ENCODE measurements around the gene EPHA1. TPM values are rescaled to one million over a fixed set of nuclear protein-coding genes. Genes with fewer than 3 reads are reported as not detected.

Gene EPHA1
- total RNA-seq, result 54.4 and 56.3 TPM in 2 replicates
- long read RNA-seq, transcript EPHA1-201 (18 exons, 3,363 nt), result major isoform, 6 of 20 reads
- long read RNA-seq, partial matches to known transcripts, result 8 of 20 reads
- long read RNA-seq, other reads (novel, unspliced or antisense), result 6 of 20 reads

GRCh38 chr7:143408686-143409561 lies at the start of gene EPHA1:
TSS of gene EPHA1 (minus strand) at chr7:143408856. CDS start at chr7:143408805, 51 bp downstream.
- H3K4me3 Mint-ChIP-seq (ENCODE audit: low read depth), result peak within 1 kb of the TSS; percentile 90
- H3K4me1 Mint-ChIP-seq (ENCODE audit: low read depth), result peaks cover 55% of the 10 kb centered on the region
- H3K9me3 Mint-ChIP-seq (ENCODE audit: low read depth), result no peaks in the 10 kb centered on the region
- no peaks in the 10 kb centered on the region for H3K27me3 Mint-ChIP-seq
- H3K27ac Mint-ChIP-seq, result peak within 1 kb of the TSS; percentile 74
- H3K36me3 Mint-ChIP-seq (ENCODE audit: insufficient read depth), result peaks cover 2% of the 10 kb centered on the region
- DNase-seq (ENCODE audit: low spot score, unreplicated experiment), result peak; percentile 45
- peak; percentile 71 for TF ChIP-seq CTCF (IDR thresholded peaks at IDR 0.05; ENCODE audit: unreplicated experiment)

DNA sequence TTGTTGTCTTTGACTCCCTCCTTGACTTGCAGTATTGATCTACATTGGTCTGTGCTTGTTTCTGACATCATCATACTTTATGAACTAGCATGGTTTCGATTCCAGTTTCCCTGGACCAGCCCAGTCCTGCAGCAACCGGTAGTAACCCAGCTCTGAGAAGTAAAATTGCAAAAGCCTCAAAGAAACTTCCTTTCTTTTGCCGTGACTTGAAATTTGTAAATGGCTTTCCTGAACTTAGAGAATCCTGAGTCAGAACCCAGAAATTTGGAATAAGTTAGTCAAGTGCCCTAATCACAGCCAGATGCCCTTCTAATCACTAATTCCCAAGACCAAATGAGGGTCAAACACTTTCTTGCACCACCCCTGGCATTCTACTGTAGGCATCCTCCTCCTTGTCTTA lies 49.6 kb upstream of the EPHA1 start:
- H3K27me3 Mint-ChIP-seq, result no peaks in the 10 kb centered on the region
- no peaks in the 10 kb centered on the region for H3K36me3 Mint-ChIP-seq (ENCODE audit: insufficient read depth)
- no peak overlapping the region for H3K27ac Mint-ChIP-seq
- H3K9me3 Mint-ChIP-seq (ENCODE audit: low read depth), result peaks cover 3% of the 10 kb centered on the region
- DNase-seq (ENCODE audit: low spot score, unreplicated experiment), result no peak
- no peaks in the 10 kb centered on the region for H3K4me1 Mint-ChIP-seq (ENCODE audit: low read depth)
- TF ChIP-seq CTCF (IDR thresholded peaks at IDR 0.05; ENCODE audit: unreplicated experiment), result no peak
- no peak overlapping the region for H3K4me3 Mint-ChIP-seq (ENCODE audit: low read depth)

DNA sequence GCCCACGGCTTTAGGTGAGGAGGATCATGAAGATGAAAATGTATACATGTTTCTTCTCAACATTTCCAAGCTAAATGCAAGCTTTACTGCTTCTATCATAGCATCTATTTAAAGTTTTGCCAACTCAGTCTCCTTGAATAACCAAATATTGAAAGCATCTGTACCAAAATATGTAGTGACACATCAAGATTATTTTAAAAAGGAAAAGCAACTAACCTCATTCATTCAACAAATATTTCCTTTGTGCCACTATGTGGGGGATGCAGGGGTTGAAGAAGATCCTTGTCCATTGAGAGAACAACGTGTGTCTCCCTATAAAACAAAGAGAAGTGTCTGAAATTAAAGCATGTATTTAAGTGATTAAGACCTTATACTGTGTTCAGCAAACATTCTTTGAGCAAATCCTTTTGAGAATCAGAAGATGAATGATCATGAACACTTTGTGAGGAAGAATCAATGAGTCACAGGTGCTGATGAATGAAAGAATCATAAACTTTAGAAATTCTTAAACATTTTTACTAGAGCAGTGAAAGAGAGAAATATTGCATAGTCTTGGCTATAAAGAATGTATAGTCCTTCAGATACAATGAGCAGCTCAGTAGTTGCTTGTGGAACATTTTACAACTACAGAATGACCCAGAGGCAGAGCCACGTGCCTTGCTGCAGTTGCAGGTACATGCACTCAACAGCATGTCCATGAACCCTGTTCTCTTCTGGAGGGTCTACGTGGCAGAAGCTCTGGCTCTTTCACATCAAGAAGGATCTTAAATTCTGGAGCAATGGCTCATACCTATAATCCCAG lies 48.5 kb upstream of the EPHA1 start:
- H3K9me3 Mint-ChIP-seq (ENCODE audit: low read depth), result no peaks in the 10 kb centered on the region
- no peak overlapping the region for H3K27ac Mint-ChIP-seq
- H3K4me1 Mint-ChIP-seq (ENCODE audit: low read depth), result no peaks in the 10 kb centered on the region
- TF ChIP-seq CTCF (IDR thresholded peaks at IDR 0.05; ENCODE audit: unreplicated experiment), result no peak
- no peak for DNase-seq (ENCODE audit: low spot score, unreplicated experiment)
- H3K27me3 Mint-ChIP-seq, result no peaks in the 10 kb centered on the region
- H3K36me3 Mint-ChIP-seq (ENCODE audit: insufficient read depth), result no peaks in the 10 kb centered on the region
- H3K4me3 Mint-ChIP-seq (ENCODE audit: low read depth), result no peak overlapping the region

GRCh38 chr7:143455942-143456341 lies 47.3 kb upstream of the EPHA1 start:
- Mint-ChIP-seq H3K36me3 (ENCODE audit: insufficient read depth) (no peaks in the 10 kb centered on the region), H3K27ac (no peak overlapping the region), H3K4me1 (ENCODE audit: low read depth) (no peaks in the 10 kb centered on the region), H3K9me3 (ENCODE audit: low read depth) (no peaks in the 10 kb centered on the region), H3K4me3 (ENCODE audit: low read depth) (no peak overlapping the region), H3K27me3 (no peaks in the 10 kb centered on the region)
- TF ChIP-seq CTCF (IDR thresholded peaks at IDR 0.05; ENCODE audit: unreplicated experiment), result no peak
- no peak for DNase-seq (ENCODE audit: low spot score, unreplicated experiment)

DNA sequence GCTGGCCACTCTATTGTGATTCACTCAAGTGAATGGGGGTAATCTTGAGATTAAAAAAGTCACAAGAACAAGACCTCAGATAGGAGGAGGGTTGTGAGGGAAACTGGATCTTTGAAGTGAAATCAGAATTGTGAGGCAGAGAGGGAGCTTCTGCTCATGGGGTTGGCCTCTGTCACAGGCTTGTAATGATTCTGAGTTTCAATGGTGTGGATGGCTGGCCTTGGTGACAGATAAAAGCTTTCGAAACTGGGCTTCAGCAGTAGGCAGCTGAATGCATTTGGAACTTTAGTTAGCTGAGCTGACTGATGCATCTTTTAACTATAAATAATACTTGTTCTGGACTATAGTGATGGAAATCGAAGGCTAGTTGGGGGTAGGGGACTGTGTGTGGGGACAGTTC lies 46.8 kb upstream of the EPHA1 start:
- H3K27me3 Mint-ChIP-seq, result no peaks in the 10 kb centered on the region
- H3K27ac Mint-ChIP-seq, result no peak overlapping the region
- H3K4me3 Mint-ChIP-seq (ENCODE audit: low read depth), result no peak overlapping the region
- H3K9me3 Mint-ChIP-seq (ENCODE audit: low read depth), result no peaks in the 10 kb centered on the region
- DNase-seq (ENCODE audit: low spot score, unreplicated experiment), result no peak
- no peak for TF ChIP-seq CTCF (IDR thresholded peaks at IDR 0.05; ENCODE audit: unreplicated experiment)
- no peaks in the 10 kb centered on the region for H3K36me3 Mint-ChIP-seq (ENCODE audit: insufficient read depth)
- H3K4me1 Mint-ChIP-seq (ENCODE audit: low read depth), result no peaks in the 10 kb centered on the region
